Cardiac fibroblast (primary cell): Measurements from ENCODE around the gene UBE2E2.
"Not testable (repeated sequence)": the region's sequence is repeated elsewhere in the genome, so short reads cannot be mapped to it uniquely, and the experiment has no call there.

ENCODE experiments used
- DNase-seq, 2 donors: peaks; one replicate each; pipeline versions ENCODE4 v3.0.0 to v3.0.0-alpha.2; 2010; ENCODE audit warnings: low read depth in 2 of 2
- H3K4me3 ChIP-seq, 2 donors: replicated peaks in 1 of 2; 1 replicate in 1 of 2; 2 replicates in 1 of 2; pipeline ENCODE4 v1.5.1; 2011; ENCODE audit warnings: low read depth in 2 of 2, low read length in 2 of 2, mild to moderate bottlenecking in 2 of 2, moderate library complexity in 1 of 2
- CTCF ChIP-seq: IDR thresholded peaks from one replicate; pipeline ENCODE4 v1.5.1; 2011; ENCODE audit warnings: low read depth, mild to moderate bottlenecking, low read length, inconsistent platforms

Gene UBE2E2

DNA sequence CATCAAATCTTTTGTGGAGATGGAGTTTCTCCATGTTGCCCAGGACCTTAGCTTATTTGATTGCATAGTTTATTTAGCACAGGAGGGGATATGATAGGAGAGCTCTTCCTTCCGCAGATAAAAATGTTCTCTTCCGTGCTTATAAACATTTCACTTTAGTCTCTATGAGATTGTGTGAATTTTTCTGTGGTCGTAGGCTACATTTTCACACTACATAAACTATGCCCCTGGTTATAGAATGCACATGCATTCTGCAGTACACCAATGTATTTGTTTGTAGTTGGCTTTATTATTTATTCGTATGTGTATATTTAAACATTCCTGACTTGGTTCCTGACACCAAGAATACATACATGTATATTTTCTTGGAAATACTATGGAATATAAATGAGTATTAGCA is 139.2 kb downstream of the UBE2E2 start:
- TF ChIP-seq CTCF, result no peak
- no peak overlapping the region for H3K4me3 ChIP-seq
- no peak for DNase-seq

DNA sequence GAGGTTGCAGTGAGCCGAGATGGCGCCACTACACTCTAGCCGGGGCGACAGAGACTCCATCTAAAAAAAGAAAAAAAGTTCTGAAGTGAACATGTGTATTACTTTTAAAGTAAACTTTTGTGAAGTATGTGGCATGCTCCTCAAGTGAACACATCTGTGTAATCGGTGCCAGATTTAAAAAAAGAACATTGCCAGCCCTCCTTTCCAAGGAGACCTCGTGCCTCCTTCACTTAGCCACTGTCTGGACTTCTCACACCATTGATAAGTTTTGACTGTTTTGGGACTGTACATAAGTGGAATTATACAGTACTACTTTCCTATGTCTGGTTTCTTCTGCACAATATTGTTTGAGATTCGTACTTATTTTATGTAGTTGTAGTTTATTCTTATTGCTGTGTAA is 140.4 kb downstream of the UBE2E2 start:
- no peak overlapping the region for H3K4me3 ChIP-seq
- DNase-seq, result no peak
- TF ChIP-seq CTCF, result no peak

- no peak for DNase-seq
- no peak for TF ChIP-seq CTCF
- H3K4me3 ChIP-seq, result no peak overlapping the region
Measured at GRCh38 chr3:23344886-23345285, 141.8 kb downstream of the UBE2E2 start.

GRCh38 chr3:23349444-23349843 is 146.3 kb downstream of the UBE2E2 start:
- not testable (repeated sequence) for DNase-seq, H3K4me3 ChIP-seq

- DNase-seq, result no peak
- no peak overlapping the region for H3K4me3 ChIP-seq
- no peak for TF ChIP-seq CTCF
Measured at GRCh38 chr3:23356169-23356568, 153.0 kb downstream of the UBE2E2 start.

DNA sequence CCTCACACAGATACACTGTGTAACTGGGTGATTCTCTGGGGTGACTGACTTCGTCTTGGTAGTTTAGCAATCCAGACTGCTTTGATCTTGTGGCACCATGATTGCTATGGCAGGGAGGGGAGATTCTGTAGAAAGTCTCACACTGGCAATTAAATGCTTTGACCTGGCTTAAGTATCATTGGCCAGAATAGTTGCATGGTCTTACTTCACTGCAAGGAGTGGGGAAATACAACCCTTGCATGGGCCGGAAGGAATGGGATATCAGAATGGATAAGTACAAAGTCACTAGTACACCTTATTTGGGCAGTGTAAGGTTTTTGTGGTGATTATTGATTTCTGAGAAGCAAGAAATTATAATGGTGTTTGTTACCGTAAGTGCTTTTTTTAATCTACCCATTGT is 153.8 kb downstream of the UBE2E2 start:
- no peak for DNase-seq
- TF ChIP-seq CTCF, result no peak
- no peak overlapping the region for H3K4me3 ChIP-seq

DNA sequence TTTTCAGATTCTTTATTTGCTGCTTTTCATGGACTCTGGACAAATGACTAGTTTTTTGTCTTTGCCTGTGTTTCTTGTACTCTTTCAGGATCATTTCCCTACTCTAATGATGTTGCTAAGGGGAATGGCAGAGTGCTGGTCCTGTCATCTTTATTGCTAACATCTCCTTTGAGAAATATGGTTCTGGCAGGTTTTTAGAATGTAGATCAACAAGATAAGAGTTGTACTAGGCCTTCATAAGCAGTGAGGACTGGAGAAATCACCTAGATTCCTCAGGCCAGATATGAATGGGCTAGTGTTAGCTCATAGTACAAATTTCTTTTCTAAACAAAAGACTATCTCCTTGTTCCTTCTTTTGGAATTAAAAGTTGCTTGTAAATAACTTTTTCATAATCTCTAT is 156.0 kb downstream of the UBE2E2 start:
- no peak overlapping the region for H3K4me3 ChIP-seq
- no peak for TF ChIP-seq CTCF
- DNase-seq, result no peak

DNA sequence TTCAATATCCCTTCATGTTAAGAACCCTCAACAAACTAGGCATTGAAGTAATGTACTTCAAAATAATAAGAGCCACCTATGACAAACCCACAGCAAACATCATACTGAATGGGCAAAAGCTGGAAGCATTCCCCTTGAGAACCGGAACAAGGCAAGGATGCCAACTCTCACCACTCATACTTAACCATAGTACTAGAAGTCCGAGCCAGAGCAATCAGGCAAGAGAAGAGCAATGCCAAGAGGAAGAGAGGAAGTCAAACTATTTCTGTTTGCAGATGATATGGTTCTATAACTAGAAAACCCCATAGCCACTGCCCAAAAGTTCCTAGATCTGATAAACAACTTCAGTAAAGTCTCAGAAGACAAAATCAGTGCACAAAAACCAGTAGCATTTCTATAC is 161.9 kb downstream of the UBE2E2 start:
- no peak for TF ChIP-seq CTCF
- no peak for DNase-seq

More for the DNA sequence above, 161.9 kb downstream of the UBE2E2 start:
- no peak overlapping the region for H3K4me3 ChIP-seq
